H1 (cell line): ENCODE data around the gene LARP4B. TPM values are rescaled to one million over a fixed set of nuclear protein-coding genes. Genes with fewer than 3 reads are reported as not detected.

ENCODE experiments used
- CTCF ChIA-PET: fragments of 300-600 bp; sonication (Branson Sonifier 250); formaldehyde crosslinking; loops from one replicate; lab custom pipeline; 2021; ENCODE audit not compliant: partially characterized antibody; lab: Charles Lee
- POLR2A ChIA-PET: fragments of 300-600 bp; sonication (Branson Sonifier 250); formaldehyde crosslinking; loops from one replicate; lab custom pipeline; 2021; ENCODE audit warnings: inconsistent platforms; ENCODE audit not compliant: partially characterized antibody; lab: Charles Lee
- DNase-seq, 2 experiments: peaks; one replicate each; pipeline versions ENCODE4 v3.0.0 to v3.0.0-alpha.2; 2010 to 2022; ENCODE audit warnings: low spot score in 2 of 2, low read depth in 1 of 2, mixed read lengths in 1 of 2
- FAIRE-seq: peaks from 2 replicates; lab custom pipeline; 2011; peaks lifted over from hg19 to GRCh38; lab: Jason Lieb, UNC
- H2AFZ ChIP-seq: 2 replicates; pipeline ENCODE4 v1.8.1; 2012; ENCODE audit warnings: low read length, inconsistent platforms
- H2AK5ac ChIP-seq: 2 replicates; pipeline ENCODE4 v1.6.1; 2013; ENCODE audit warnings: low read depth, low read length
- H2BK120ac ChIP-seq: replicated peaks from 2 replicates; pipeline ENCODE3; 2013; ENCODE audit warnings: low read depth, low read length, inconsistent platforms
- H2BK12ac ChIP-seq: 2 replicates; pipeline ENCODE4 v1.6.1; 2013; ENCODE audit warnings: low read depth, low read length
- H2BK15ac ChIP-seq: 2 replicates; pipeline ENCODE4 v1.6.1; 2013; ENCODE audit warnings: low read length
- H2BK20ac ChIP-seq: 2 replicates; pipeline ENCODE4 v1.6.1; 2013; ENCODE audit warnings: low read length
- H2BK5ac ChIP-seq: 2 replicates; pipeline ENCODE4 v1.6.1; 2013; ENCODE audit warnings: low read depth, low read length
- H3K14ac ChIP-seq: 2 replicates; pipeline ENCODE4 v1.6.1; 2013; ENCODE audit warnings: inconsistent platforms; ENCODE audit not compliant: insufficient read length
- H3K18ac ChIP-seq: 2 replicates; pipeline ENCODE4 v1.6.1; 2013; ENCODE audit warnings: low read length; ENCODE audit errors: extremely low read depth
- H3K23ac ChIP-seq: 2 replicates; pipeline ENCODE4 v1.6.1; 2013; ENCODE audit warnings: inconsistent platforms; ENCODE audit not compliant: insufficient read length
- H3K23me2 ChIP-seq: 2 replicates; pipeline ENCODE4 v1.6.1; 2013; ENCODE audit warnings: low read depth, low read length
- H3K27ac ChIP-seq: 2 replicates; pipeline ENCODE4 v1.6.1; 2011; ENCODE audit warnings: low read depth, low read length, inconsistent platforms
- H3K27me3 ChIP-seq, 4 experiments: replicated peaks in 1 of 4; 1 replicate in 1 of 4; 2 replicates in 3 of 4; pipeline versions ENCODE4 v1.6.1 to v1.8.1; 2011 to 2013; ENCODE audit warnings: low read length in 3 of 4, mild to moderate bottlenecking in 3 of 4, inconsistent platforms in 2 of 4, mixed read lengths in 2 of 4, moderate library complexity in 1 of 4; ENCODE audit not compliant: control insufficient read depth in 3 of 4, insufficient read depth in 3 of 4; ENCODE audit errors: extremely low read depth in 1 of 4
- H3K36me3 ChIP-seq, 4 experiments: 2 replicates each; pipeline versions ENCODE4 v1.6.1 to v1.8.1; 2011 to 2013; ENCODE audit warnings: mild to moderate bottlenecking in 4 of 4, low read length in 3 of 4, moderate library complexity in 2 of 4, control low read depth in 1 of 4, inconsistent platforms in 1 of 4; ENCODE audit not compliant: insufficient read depth in 4 of 4, control insufficient read depth in 2 of 4
- H3K4ac ChIP-seq: replicated peaks from 2 replicates; pipeline ENCODE3; 2013; ENCODE audit warnings: low read length, low read depth, mixed read lengths, inconsistent platforms; ENCODE audit not compliant: insufficient read length
- H3K4me1 ChIP-seq, 4 experiments: replicated peaks in 1 of 4; 1 replicate in 1 of 4; 2 replicates in 3 of 4; pipeline versions ENCODE4 v1.6.1 to v1.8.1; 2011 to 2013; ENCODE audit warnings: low read length in 3 of 4, inconsistent platforms in 2 of 4, mixed read lengths in 1 of 4; ENCODE audit not compliant: insufficient read depth in 4 of 4, control insufficient read depth in 3 of 4
- H3K4me2 ChIP-seq, 2 experiments: 2 replicates each; pipeline versions ENCODE4 v1.6.1 to v1.8.1; 2011 to 2013; ENCODE audit warnings: low read depth in 2 of 2, low read length in 2 of 2, control low read depth in 1 of 2, inconsistent platforms in 1 of 2, mild to moderate bottlenecking in 1 of 2; ENCODE audit not compliant: insufficient read depth in 1 of 2
- H3K4me3 ChIP-seq, 4 experiments: fragments of 200-600, 300-600 bp in 1 of 4; sonication (generic), shearing (Covaris generic), sonication (Bioruptor Twin) in 1 of 4; 2 replicates each; pipeline versions ENCODE4 v1.5.1 to v1.8.1; 2011 to 2016; ENCODE audit warnings: low read length in 4 of 4, low read depth in 3 of 4, control low read depth in 2 of 4, inconsistent platforms in 2 of 4, mild to moderate bottlenecking in 2 of 4, mixed read lengths in 1 of 4, moderate library complexity in 1 of 4; ENCODE audit not compliant: insufficient read depth in 2 of 4; ENCODE audit errors: extremely low read depth in 1 of 4
- H3K56ac ChIP-seq: replicated peaks from 2 replicates; pipeline ENCODE3; 2013; ENCODE audit warnings: low read depth, mild to moderate bottlenecking, mixed read lengths, low read length, inconsistent platforms; ENCODE audit not compliant: insufficient read length
- H3K79me1 ChIP-seq: 2 replicates; pipeline ENCODE4 v1.6.1; 2013; ENCODE audit warnings: low read depth, low read length, control low read depth
- H3K79me2 ChIP-seq, 2 experiments: 2 replicates each; pipeline versions ENCODE4 v1.6.1 to v1.8.1; 2012 to 2013; ENCODE audit warnings: low read length in 2 of 2, mild to moderate bottlenecking in 2 of 2, inconsistent platforms in 1 of 2; ENCODE audit not compliant: insufficient read depth in 2 of 2, control insufficient read depth in 1 of 2
- H3K9ac ChIP-seq, 4 experiments: replicated peaks in 1 of 4; 1 replicate in 1 of 4; 2 replicates in 3 of 4; pipeline versions ENCODE4 v1.6.1 to v1.8.1; 2011 to 2013; ENCODE audit warnings: low read depth in 3 of 4, low read length in 3 of 4, control low read depth in 2 of 4, mild to moderate bottlenecking in 2 of 4, moderate library complexity in 2 of 4, inconsistent platforms in 1 of 4; ENCODE audit errors: extremely low read depth in 1 of 4
- H3K9me3 ChIP-seq, 2 experiments: 2 replicates each; pipeline versions ENCODE4 v1.6.1 to v1.8.1; 2012 to 2013; ENCODE audit warnings: mild to moderate bottlenecking in 2 of 2, moderate library complexity in 2 of 2, control low read depth in 1 of 2, inconsistent platforms in 1 of 2, low read depth in 1 of 2, low read length in 1 of 2, mixed read lengths in 1 of 2; ENCODE audit not compliant: insufficient read depth in 2 of 2
- H4K20me1 ChIP-seq, 2 experiments: replicated peaks in 1 of 2; 2 replicates each; pipeline versions ENCODE3 to v1.8.1; 2011 to 2013; ENCODE audit warnings: inconsistent platforms in 2 of 2, low read length in 2 of 2, mild to moderate bottlenecking in 1 of 2; ENCODE audit not compliant: insufficient read depth in 2 of 2, control insufficient read depth in 1 of 2
- H4K5ac ChIP-seq: 2 replicates; pipeline ENCODE4 v1.6.1; 2013; ENCODE audit warnings: low read length, low read depth, mixed read lengths, inconsistent platforms; ENCODE audit not compliant: insufficient read length
- H4K8ac ChIP-seq: 2 replicates; pipeline ENCODE4 v1.8.0; 2013; ENCODE audit warnings: mild to moderate bottlenecking, moderate library complexity, low read length, inconsistent platforms; ENCODE audit not compliant: insufficient read depth; ENCODE audit errors: extremely low read depth
- H4K91ac ChIP-seq: replicated peaks from 2 replicates; pipeline ENCODE3; 2013; ENCODE audit warnings: low read length, mixed read lengths, inconsistent platforms; ENCODE audit not compliant: insufficient read length
- CBX5 ChIP-seq: fragments of 300-800, 300-1000 bp; sonication (generic); IDR thresholded peaks from 2 replicates; pipeline ENCODE4 v1.7.1; 2016; ENCODE audit warnings: antibody characterized with exemption, low read length, low read depth
- CREB1 ChIP-seq: IDR thresholded peaks from 2 replicates; pipeline ENCODE4 v1.6.1; 2012; ENCODE audit warnings: inconsistent platforms
- CTBP2 ChIP-seq: IDR thresholded peaks from 2 replicates; pipeline ENCODE4 v1.7.0; 2011; ENCODE audit warnings: borderline replicate concordance, mild to moderate bottlenecking, moderate library complexity, mixed read lengths, low read length; ENCODE audit not compliant: insufficient read depth, insufficient read length
- EP300 ChIP-seq, 2 experiments: IDR thresholded peaks; 1 replicate in 1 of 2; 2 replicates in 1 of 2; pipeline ENCODE4 v1.6.1; 2011 to 2012; ENCODE audit warnings: low read depth in 2 of 2, low read length in 2 of 2, mild to moderate bottlenecking in 2 of 2, borderline replicate concordance in 1 of 2, inconsistent platforms in 1 of 2, moderate library complexity in 1 of 2
- GABPA ChIP-seq: IDR thresholded peaks from 2 replicates; pipeline ENCODE4 v1.6.1; 2011; ENCODE audit warnings: mild to moderate bottlenecking, low read length, moderate library complexity, borderline replicate concordance; ENCODE audit not compliant: insufficient read depth
- KDM5A ChIP-seq: fragments of 200-600 bp; IDR thresholded peaks from 2 replicates; pipeline ENCODE4 v1.7.1; 2012; ENCODE audit warnings: mild to moderate bottlenecking, low read length, inconsistent platforms, mixed read lengths
- MAFK ChIP-seq: IDR thresholded peaks from 2 replicates; pipeline ENCODE4 v1.6.1; 2012; ENCODE audit warnings: low read depth, mild to moderate bottlenecking, improper control_type of control experiment, low read length
- POLR2A ChIP-seq, 2 experiments: IDR thresholded peaks; 1 replicate in 1 of 2; 2 replicates in 1 of 2; pipeline ENCODE4 v1.6.1; 2011; ENCODE audit warnings: low read depth in 2 of 2, low read length in 2 of 2, mild to moderate bottlenecking in 2 of 2; ENCODE audit errors: control extremely low read depth in 1 of 2
- POU5F1 ChIP-seq: IDR thresholded peaks from 2 replicates; pipeline ENCODE4 v1.6.1; 2011; ENCODE audit warnings: low read depth, mild to moderate bottlenecking, low read length, moderate library complexity
- SAP30 ChIP-seq: fragments of 300-600 bp; sonication (generic); IDR thresholded peaks from 2 replicates; pipeline ENCODE4 v1.7.1; 2012; ENCODE audit warnings: low read length, moderate library complexity, mild to moderate bottlenecking, inconsistent platforms; ENCODE audit not compliant: insufficient read depth, insufficient replicate concordance
- SIN3A ChIP-seq, 2 experiments: IDR thresholded peaks in 1 of 2; conservative IDR thresholded peaks in 1 of 2; 2 replicates each; pipeline ENCODE4 v1.6.1; 2011 to 2012; ENCODE audit warnings: low read length in 2 of 2, improper control_type of control experiment in 1 of 2, low read depth in 1 of 2, mild to moderate bottlenecking in 1 of 2
- WGBS, 2 experiments: shearing (Covaris generic) in 1 of 2; methylation state at CpG; one replicate each; pipeline versions ENCODE4 v1.1.6 to v1.1.7; 2013 to 2015; ENCODE audit warnings: low lambda C conversion rate in 2 of 2, mixed read lengths in 2 of 2, inconsistent platforms in 1 of 2, low coverage in 1 of 2, missing lambda C conversion rate in 1 of 2; ENCODE audit not compliant: insufficient replicate concordance in 2 of 2, insufficient coverage in 1 of 2, insufficient read length in 1 of 2; ENCODE audit errors: extremely low coverage in 1 of 2, missing lambda C conversion rate in 1 of 2; 5-methylcytosine and 5-hydroxymethylcytosine counted together
- polyA plus RNA-seq, 7 experiments: library from polyadenylated mRNA; depleted of rRNA in 3 of 7; stranded (reverse) in 5 of 7; unstranded in 2 of 7; fragments of >200 nt in 5 of 7; fragments of 200-250 nt in 2 of 7; gene quantifications; 1 replicate in 5 of 7; 2 replicates in 1 of 7; 4 replicates in 1 of 7; pipeline versions ENCODE4 v1.2.1 to v1.2.3, GENCODE V29; 2011 to 2013; ENCODE audit warnings: missing spikeins in 2 of 7, mixed read lengths in 2 of 7
- total RNA-seq: library from RNA; stranded (reverse); fragmentation: NEBNext Ultra II Directional; extraction: Animal tissue kit (Norgen Biotek cat#: 25700); gene quantifications from 2 replicates; pipeline ENCODE4 v1.2.1, GENCODE V29; 2021
- TF ChIP-seq, protein P1 (sequence below): IDR thresholded peaks from 2 replicates; pipeline ENCODE4 v1.6.1; 2012; ENCODE audit warnings: low read length, inconsistent platforms

Gene LARP4B
- total and polyA plus RNA-seq, 2 of the 8 experiments (the other 6 are each of a cell fraction or from before 2014, with no cell fraction given) = 20.1 to 78.6 TPM

DNA sequence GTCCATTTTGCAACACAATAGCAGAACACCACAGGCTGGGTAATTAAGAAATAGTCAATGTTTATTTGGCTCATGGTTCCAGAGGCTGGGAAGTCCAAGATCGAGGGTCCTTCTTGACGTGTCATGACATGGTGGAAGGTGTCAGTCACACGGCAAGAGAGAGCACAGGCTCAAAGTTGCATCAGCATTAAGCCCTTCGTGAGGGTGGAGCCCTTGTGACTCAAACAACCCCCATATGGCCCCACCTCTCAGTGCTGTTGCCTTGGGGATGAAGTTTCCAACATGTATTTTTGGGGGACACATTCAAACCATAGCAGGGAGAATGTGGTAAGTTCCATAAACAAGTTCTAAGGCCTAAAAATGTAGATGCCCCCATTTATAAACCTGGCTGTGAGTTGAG lies 32.1 kb upstream of the LARP4B start:
- no peaks in the 10 kb centered on the region for H3K27me3 ChIP-seq
- no peak overlapping the region for H3K23ac ChIP-seq
- no peak overlapping the region for H3K4me2 ChIP-seq
- H3K4ac ChIP-seq = no peak overlapping the region
- no peak overlapping the region for H2AK5ac ChIP-seq
- no peaks in the 10 kb centered on the region for H3K79me2 ChIP-seq
- no peak overlapping the region for H2BK12ac ChIP-seq
- H4K91ac ChIP-seq = no peak overlapping the region
- H2BK5ac ChIP-seq = no peak overlapping the region
- no peak overlapping the region for H2BK20ac ChIP-seq
- no peak overlapping the region for H3K4me3 ChIP-seq
- H2BK15ac ChIP-seq = no peak overlapping the region
- no peak overlapping the region for H2BK120ac ChIP-seq
- DNase-seq (no peak), FAIRE-seq (no peak)
- ChIA-PET CTCF (no interaction called here), POLR2A (interaction anchor here (1.8 kb wide), 1 partner anchor 24 kb away, joined by 4 read pairs; the partner anchor contains the start of gene GTPBP4)
- H2AFZ ChIP-seq = no peak overlapping the region
- H3K36me3 ChIP-seq = no peaks in the 10 kb centered on the region
- H4K8ac ChIP-seq = no peak overlapping the region
- no peaks in the 10 kb centered on the region for H3K4me1 ChIP-seq
- no peaks in the 10 kb centered on the region for H4K20me1 ChIP-seq
- WGBS, 2 experiments = 90% methylated on average over 4 of the region's 4 CpGs; no CpG with 5 or more reads in 1 of the 2 experiments
- H3K27ac ChIP-seq = no peak overlapping the region
- H4K5ac ChIP-seq = no peak overlapping the region
- H3K56ac ChIP-seq = no peak overlapping the region
- no peak overlapping the region for H3K9ac ChIP-seq
- H3K14ac ChIP-seq = no peak overlapping the region
- H3K23me2 ChIP-seq = no peaks in the 10 kb centered on the region; the same call in 1 of the 2 replicates
- H3K18ac ChIP-seq = no peak overlapping the region
- no peaks in the 10 kb centered on the region for H3K79me1 ChIP-seq
- peaks cover 0 to 2% of the 10 kb centered on the region in 2 experiments; a peak in 1 of 4 replicates for H3K9me3 ChIP-seq
- TF ChIP-seq GABPA (no peak), POLR2A (IDR thresholded peaks at IDR 0.05; ENCODE audit: control extremely low read depth in 1 of 2, low read depth in 2 of 2, low read length in 2 of 2) (no peak), MAFK (no peak), EP300 (IDR thresholded peaks at IDR 0.05; ENCODE audit: borderline replicate concordance in 1 of 2, low read depth in 2 of 2, low read length in 2 of 2) (no peak), CTBP2 (no peak), CREB1 (no peak), KDM5A (no peak), CBX5 (no peak), POU5F1 (no peak), SAP30 (no peak), SIN3A (conservative IDR thresholded peaks at IDR 0.05 in 1 of 2, IDR thresholded peaks at IDR 0.05 in 1 of 2; ENCODE audit: low read depth in 1 of 2, low read length in 2 of 2) (no peak)
- TF ChIP-seq, protein P1, sequence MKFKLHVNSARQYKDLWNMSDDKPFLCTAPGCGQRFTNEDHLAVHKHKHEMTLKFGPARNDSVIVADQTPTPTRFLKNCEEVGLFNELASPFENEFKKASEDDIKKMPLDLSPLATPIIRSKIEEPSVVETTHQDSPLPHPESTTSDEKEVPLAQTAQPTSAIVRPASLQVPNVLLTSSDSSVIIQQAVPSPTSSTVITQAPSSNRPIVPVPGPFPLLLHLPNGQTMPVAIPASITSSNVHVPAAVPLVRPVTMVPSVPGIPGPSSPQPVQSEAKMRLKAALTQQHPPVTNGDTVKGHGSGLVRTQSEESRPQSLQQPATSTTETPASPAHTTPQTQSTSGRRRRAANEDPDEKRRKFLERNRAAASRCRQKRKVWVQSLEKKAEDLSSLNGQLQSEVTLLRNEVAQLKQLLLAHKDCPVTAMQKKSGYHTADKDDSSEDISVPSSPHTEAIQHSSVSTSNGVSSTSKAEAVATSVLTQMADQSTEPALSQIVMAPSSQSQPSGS = no peak
